Caco-2 (cell line): ENCODE data around the gene TNRC18. TPM values are rescaled to one million over a fixed set of nuclear protein-coding genes. Genes with fewer than 3 reads are reported as not detected.

Experiments
- BruUV-seq: library from RNA; stranded (reverse); fragments of 400-500 nt; replicated peaks from 2 replicates; lab custom pipeline; 2021; lab: Mats Ljungman, UMichigan
- CTCF ChIA-PET: fragments of 300-600 bp; sonication (Branson Sonifier 250); formaldehyde crosslinking; loops from one replicate; lab custom pipeline; 2022; ENCODE audit warnings: antibody characterized with exemption; lab: Charles Lee
- POLR2A ChIA-PET: fragments of 300-600 bp; sonication (Branson Sonifier 250); formaldehyde crosslinking; loops from one replicate; lab custom pipeline; 2022; ENCODE audit warnings: antibody characterized with exemption; lab: Charles Lee
- DNase-seq, 2 experiments: peaks; one replicate each; pipeline versions ENCODE4 v3.0.0 to v3.0.0-alpha.2; 2020 to 2022
- H3K27me3 ChIP-seq: replicated peaks from 2 replicates; pipeline ENCODE4 v1.6.0; 2011; ENCODE audit warnings: low read length; ENCODE audit not compliant: control insufficient read depth, insufficient read depth
- H3K36me3 ChIP-seq: 2 replicates; pipeline ENCODE4 v1.5.1; 2011; ENCODE audit warnings: low read length; ENCODE audit not compliant: control insufficient read depth, insufficient read depth
- H3K4me1 ChIP-seq: fragments of 250-450 bp; sonication (Bioruptor Pico); 2 replicates; pipeline ENCODE4 v1.5.1; 2020; ENCODE audit warnings: mild to moderate bottlenecking
- H3K4me3 ChIP-seq: 2 replicates; pipeline ENCODE4 v1.5.1; 2011; ENCODE audit warnings: low read depth, mild to moderate bottlenecking, control low read depth, low read length
- H3K9me3 ChIP-seq: fragments of 250-450 bp; sonication (Bioruptor Pico); 2 replicates; pipeline ENCODE4 v1.5.1; 2020; ENCODE audit warnings: mild to moderate bottlenecking, moderate library complexity
- H3K27ac Mint-ChIP-seq: one replicate; pipeline ENCODE4 v1.8.0; 2022; ENCODE audit warnings: mixed read lengths; ENCODE audit not compliant: unreplicated experiment
- H3K27me3 Mint-ChIP-seq: one replicate; pipeline ENCODE4 v1.8.0; 2022; ENCODE audit warnings: mixed read lengths; ENCODE audit not compliant: insufficient read depth, unreplicated experiment
- H3K36me3 Mint-ChIP-seq: one replicate; pipeline ENCODE4 v1.8.0; 2022; ENCODE audit warnings: mild to moderate bottlenecking, mixed read lengths; ENCODE audit not compliant: insufficient read depth, unreplicated experiment
- H3K4me1 Mint-ChIP-seq: one replicate; pipeline ENCODE4 v1.8.0; 2022; ENCODE audit warnings: low read depth, mixed read lengths; ENCODE audit not compliant: unreplicated experiment
- H3K4me3 Mint-ChIP-seq: one replicate; pipeline ENCODE4 v1.8.0; 2022; ENCODE audit warnings: mild to moderate bottlenecking, moderate library complexity, mixed read lengths; ENCODE audit not compliant: unreplicated experiment
- H3K9me3 Mint-ChIP-seq: one replicate; pipeline ENCODE4 v1.8.0; 2022; ENCODE audit warnings: mixed read lengths; ENCODE audit not compliant: unreplicated experiment
- CTCF ChIP-seq, 2 experiments: fragments of 200-600 bp in 1 of 2; IDR thresholded peaks; 1 replicate in 1 of 2; 2 replicates in 1 of 2; pipeline versions ENCODE4 v1.5.1 to v1.8.0; 2011 to 2022; ENCODE audit warnings: antibody characterized with exemption in 1 of 2, control low read depth in 1 of 2, inconsistent platforms in 1 of 2, low read depth in 1 of 2, low read length in 1 of 2, mild to moderate bottlenecking in 1 of 2, moderate library complexity in 1 of 2; ENCODE audit not compliant: insufficient read depth in 1 of 2, severe bottlenecking in 1 of 2, unreplicated experiment in 1 of 2
- intact Hi-C: fragments of 100-400 bp; cut with micrococcal nuclease; formaldehyde crosslinking; loops from one replicate; pipeline ENCODE4 v1.10.0; 2022; ENCODE audit not compliant: unreplicated experiment
- total RNA-seq: library from RNA; stranded (reverse); gene quantifications from 2 replicates; pipeline ENCODE4 v1.2.3, GENCODE V29; 2022

TNRC18 gene
- total RNA-seq, 1 experiment from 2014 or later = 75.6 TPM

- TF ChIP-seq CTCF (IDR thresholded peaks at IDR 0.05; ENCODE audit: insufficient read depth in 1 of 2, low read depth in 1 of 2, low read length in 1 of 2, severe bottlenecking in 1 of 2, unreplicated experiment in 1 of 2) = no peak
- ChIA-PET POLR2A (no interaction called here), CTCF (no interaction called here)
- intact Hi-C loops = no loop called here
- H3K9me3 ChIP-seq = no peaks in the 10 kb centered on the region
- H3K36me3 Mint-ChIP-seq = peaks cover 59% of the 10 kb centered on the region
- DNase-seq = no peak
- no peak overlapping the region for H3K4me3 Mint-ChIP-seq
- no peaks in the 10 kb centered on the region for H3K27me3 ChIP-seq
- no peaks in the 10 kb centered on the region for H3K4me1 ChIP-seq
- H3K27me3 Mint-ChIP-seq = no peaks in the 10 kb centered on the region
- H3K9me3 Mint-ChIP-seq = no peaks in the 10 kb centered on the region
- no peak overlapping the region for H3K27ac Mint-ChIP-seq
- BruUV-seq = no TSS peak
- H3K36me3 ChIP-seq = no peaks in the 10 kb centered on the region; the same call in 1 of the 2 replicates
- H3K4me3 ChIP-seq = no peak overlapping the region
- no peaks in the 10 kb centered on the region for H3K4me1 Mint-ChIP-seq
These were observed 79.3 kb downstream of the TNRC18 start for GRCh38 chr7:5344342-5344741.

GRCh38 chr7:5343884-5344283 is 79.8 kb downstream of the TNRC18 start:
- CTCF ChIA-PET = no interaction called here
- intact Hi-C loops = no loop called here
- Histone ChIP-seq H3K27me3 (no peaks in the 10 kb centered on the region), H3K4me1 (no peaks in the 10 kb centered on the region), H3K36me3 (no peaks in the 10 kb centered on the region; the same call in 1 of the 2 replicates), H3K9me3 (no peaks in the 10 kb centered on the region), H3K4me3 (no peak overlapping the region)
- POLR2A ChIA-PET = no interaction called here
- Mint-ChIP-seq H3K4me3 (no peak overlapping the region), H3K36me3 (peaks cover 63% of the 10 kb centered on the region), H3K4me1 (no peaks in the 10 kb centered on the region), H3K27me3 (no peaks in the 10 kb centered on the region), H3K9me3 (no peaks in the 10 kb centered on the region), H3K27ac (no peak overlapping the region)
- TF ChIP-seq CTCF (IDR thresholded peaks at IDR 0.05; ENCODE audit: insufficient read depth in 1 of 2, low read depth in 1 of 2, low read length in 1 of 2, severe bottlenecking in 1 of 2, unreplicated experiment in 1 of 2) = no peak
- DNase-seq = no peak
- BruUV-seq = no TSS peak

GRCh38 chr7:5342631-5343030 is 81.0 kb downstream of the TNRC18 start:
- no peaks in the 10 kb centered on the region; the same call in 1 of the 2 replicates for H3K36me3 ChIP-seq
- no TSS peak for BruUV-seq
- Mint-ChIP-seq H3K36me3 (peaks cover 76% of the 10 kb centered on the region), H3K9me3 (no peaks in the 10 kb centered on the region), H3K27me3 (no peaks in the 10 kb centered on the region), H3K4me1 (no peaks in the 10 kb centered on the region), H3K27ac (no peak overlapping the region), H3K4me3 (no peak overlapping the region)
- intact Hi-C loops = no loop called here
- H3K4me1 ChIP-seq = no peaks in the 10 kb centered on the region
- no peak for TF ChIP-seq CTCF (IDR thresholded peaks at IDR 0.05; ENCODE audit: insufficient read depth in 1 of 2, low read depth in 1 of 2, low read length in 1 of 2, severe bottlenecking in 1 of 2, unreplicated experiment in 1 of 2)
- ChIA-PET POLR2A (no interaction called here), CTCF (no interaction called here)
- no peak for DNase-seq
- no peaks in the 10 kb centered on the region for H3K27me3 ChIP-seq
- no peak overlapping the region for H3K4me3 ChIP-seq
- no peaks in the 10 kb centered on the region for H3K9me3 ChIP-seq
